ENCODE results near the gene FNIP2.

DNA sequence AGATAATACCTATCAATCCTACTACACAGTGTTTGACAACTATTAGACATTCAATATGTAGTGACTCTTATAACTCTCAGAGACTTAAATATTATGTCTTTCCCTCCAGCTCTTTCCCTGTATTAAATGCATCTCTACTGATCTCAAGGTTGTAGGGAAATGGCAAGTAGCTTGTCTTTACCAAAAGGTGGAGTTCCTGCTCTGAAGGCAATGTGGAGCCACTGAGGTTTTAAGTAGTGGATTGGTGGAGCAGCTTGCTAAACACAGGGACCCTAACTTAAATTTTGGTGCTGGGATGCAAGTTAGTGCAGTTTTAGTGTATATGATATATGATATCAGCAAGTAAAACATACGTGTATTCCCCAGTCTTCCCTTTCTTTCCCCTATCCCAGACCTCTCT lies 13.1 kb downstream of the FNIP2 start:
- TF ChIP-seq EZH2 (IDR thresholded peaks at IDR 0.05; ENCODE audit: borderline replicate concordance, low read depth, low read length, poor library complexity, severe bottlenecking) = no peak
- TF ChIP-seq, protein P1, sequence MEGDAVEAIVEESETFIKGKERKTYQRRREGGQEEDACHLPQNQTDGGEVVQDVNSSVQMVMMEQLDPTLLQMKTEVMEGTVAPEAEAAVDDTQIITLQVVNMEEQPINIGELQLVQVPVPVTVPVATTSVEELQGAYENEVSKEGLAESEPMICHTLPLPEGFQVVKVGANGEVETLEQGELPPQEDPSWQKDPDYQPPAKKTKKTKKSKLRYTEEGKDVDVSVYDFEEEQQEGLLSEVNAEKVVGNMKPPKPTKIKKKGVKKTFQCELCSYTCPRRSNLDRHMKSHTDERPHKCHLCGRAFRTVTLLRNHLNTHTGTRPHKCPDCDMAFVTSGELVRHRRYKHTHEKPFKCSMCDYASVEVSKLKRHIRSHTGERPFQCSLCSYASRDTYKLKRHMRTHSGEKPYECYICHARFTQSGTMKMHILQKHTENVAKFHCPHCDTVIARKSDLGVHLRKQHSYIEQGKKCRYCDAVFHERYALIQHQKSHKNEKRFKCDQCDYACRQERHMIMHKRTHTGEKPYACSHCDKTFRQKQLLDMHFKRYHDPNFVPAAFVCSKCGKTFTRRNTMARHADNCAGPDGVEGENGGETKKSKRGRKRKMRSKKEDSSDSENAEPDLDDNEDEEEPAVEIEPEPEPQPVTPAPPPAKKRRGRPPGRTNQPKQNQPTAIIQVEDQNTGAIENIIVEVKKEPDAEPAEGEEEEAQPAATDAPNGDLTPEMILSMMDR (conservative IDR thresholded peaks at IDR 0.05; ENCODE audit: low read depth, low read length) = no peak

All from A673 (cell line).